ENCODE measurements around the gene GRK1.

Gene GRK1

DNA sequence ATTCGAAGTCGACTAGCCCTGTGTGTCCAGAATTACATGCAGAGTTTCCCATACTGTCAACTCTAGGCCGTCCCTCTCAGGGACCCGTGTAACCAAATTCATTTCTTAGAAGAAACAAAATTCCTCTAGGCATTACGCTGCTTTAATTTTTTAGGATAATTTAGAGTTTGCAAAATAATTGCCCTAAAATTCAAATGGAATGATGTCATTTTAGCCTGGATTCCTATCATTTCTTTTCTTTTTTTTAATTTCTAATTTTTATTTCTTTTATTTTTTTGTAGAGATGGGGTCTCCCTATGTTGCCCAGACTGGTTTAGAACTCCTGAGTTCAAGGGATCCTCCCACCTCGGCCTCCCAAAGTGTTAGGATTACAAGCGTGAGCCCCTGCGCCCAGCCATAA is 7.7 kb upstream of the GRK1 start:
- TF ChIP-seq, protein P1, sequence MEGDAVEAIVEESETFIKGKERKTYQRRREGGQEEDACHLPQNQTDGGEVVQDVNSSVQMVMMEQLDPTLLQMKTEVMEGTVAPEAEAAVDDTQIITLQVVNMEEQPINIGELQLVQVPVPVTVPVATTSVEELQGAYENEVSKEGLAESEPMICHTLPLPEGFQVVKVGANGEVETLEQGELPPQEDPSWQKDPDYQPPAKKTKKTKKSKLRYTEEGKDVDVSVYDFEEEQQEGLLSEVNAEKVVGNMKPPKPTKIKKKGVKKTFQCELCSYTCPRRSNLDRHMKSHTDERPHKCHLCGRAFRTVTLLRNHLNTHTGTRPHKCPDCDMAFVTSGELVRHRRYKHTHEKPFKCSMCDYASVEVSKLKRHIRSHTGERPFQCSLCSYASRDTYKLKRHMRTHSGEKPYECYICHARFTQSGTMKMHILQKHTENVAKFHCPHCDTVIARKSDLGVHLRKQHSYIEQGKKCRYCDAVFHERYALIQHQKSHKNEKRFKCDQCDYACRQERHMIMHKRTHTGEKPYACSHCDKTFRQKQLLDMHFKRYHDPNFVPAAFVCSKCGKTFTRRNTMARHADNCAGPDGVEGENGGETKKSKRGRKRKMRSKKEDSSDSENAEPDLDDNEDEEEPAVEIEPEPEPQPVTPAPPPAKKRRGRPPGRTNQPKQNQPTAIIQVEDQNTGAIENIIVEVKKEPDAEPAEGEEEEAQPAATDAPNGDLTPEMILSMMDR (IDR thresholded peaks at IDR 0.05): no peak

DNA sequence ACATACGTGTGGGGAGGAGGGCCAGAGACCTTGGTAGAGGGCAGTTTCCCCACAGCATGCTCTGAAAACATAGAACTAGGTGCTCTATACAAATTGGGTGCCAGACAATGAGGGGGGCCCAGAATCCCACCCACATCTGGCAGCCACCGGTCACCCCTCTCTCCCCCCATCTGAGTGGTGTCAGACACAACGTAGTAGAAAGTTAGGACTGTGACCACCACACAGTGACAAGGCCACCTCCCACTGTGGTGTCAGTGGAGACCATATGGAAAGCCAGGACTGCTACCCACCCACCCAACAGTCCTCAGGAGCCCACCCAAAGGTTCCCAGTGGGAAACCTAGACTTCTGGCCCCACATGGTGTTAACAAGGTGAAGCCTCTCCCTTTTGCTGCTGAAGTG is 7.0 kb upstream of the GRK1 start:
- TF ChIP-seq, protein P1 (IDR thresholded peaks at IDR 0.05): no peak

DNA sequence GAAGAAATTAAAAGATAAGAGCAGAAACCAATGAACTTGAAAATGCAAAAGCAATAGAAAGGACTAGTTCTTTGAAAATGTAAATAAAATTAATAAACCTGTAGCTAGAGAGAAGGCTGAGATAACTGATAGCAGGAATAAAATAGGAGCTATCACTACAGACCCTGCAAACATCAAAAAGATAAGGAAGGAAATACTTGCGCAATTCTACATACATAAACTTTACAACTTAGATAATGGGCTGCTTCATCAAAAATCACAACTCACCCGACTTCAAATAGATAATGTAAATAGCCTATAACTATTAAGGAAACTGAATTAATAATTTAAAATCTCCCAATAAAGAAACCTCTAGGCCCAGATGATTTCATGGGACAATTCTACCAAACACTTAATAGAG is 5.5 kb upstream of the GRK1 start:
- TF ChIP-seq, protein P1 (IDR thresholded peaks at IDR 0.05): no peak

DNA sequence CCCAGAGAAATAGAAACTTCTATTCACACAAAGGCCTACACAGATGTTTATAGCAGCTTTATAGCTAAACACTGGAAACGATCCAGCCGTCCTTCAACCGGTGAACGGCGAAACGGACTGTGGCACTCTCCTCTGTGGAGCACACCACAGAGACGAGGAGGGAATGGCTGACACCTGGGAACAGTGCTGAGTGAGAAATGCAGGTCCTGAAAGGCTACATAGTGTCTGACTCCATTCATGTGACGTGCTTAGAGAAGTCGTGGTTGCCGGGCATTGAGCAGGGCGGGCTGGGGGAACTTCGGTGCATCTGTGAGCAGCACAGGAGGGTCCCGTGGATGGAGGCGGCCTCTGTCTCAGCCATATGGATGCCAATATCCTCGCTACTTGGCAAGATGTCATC is 3.1 kb upstream of the GRK1 start:
- TF ChIP-seq, protein P1 (IDR thresholded peaks at IDR 0.05): no peak

DNA sequence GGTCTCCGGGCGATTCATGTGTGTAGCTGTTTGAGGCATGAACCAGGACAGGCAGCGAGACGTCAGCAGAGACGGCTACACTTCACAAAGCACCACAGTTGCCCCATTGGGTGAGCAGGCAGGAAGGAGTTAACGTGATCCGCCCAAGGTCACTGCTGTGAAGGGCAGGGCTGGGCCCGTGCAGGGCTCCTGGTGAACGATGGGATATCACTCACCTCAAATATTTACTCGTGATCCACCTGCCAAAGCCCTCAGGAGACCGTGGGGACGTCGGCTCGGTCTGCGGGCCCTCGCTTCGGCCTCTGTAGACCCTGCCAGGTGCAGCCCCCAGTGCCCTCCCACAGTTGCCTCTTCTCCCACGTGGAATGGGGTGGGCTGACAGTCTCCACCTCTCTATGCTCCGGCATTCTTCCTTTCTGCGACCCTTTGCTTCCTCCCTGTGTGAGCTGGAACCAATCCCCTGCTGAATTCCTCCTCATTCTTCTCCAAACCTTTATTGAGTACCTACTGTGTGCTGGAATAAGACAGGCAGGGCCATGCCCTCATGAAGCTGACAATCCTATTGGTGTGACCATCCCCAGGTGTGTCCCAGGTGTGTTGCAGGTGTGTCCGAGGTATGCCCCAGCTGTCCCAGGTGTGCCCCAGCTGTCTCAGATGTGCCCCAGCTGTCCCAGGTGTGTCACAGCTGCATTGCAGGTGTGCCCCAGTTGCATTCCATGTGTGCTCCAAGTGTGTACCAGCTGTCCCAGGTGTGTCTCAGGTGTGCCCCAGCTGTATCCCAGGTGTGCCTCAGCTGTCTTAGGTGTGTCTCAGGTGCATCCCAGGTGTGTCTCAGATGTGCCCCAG is 2.0 kb upstream of the GRK1 start:
- TF ChIP-seq, protein P1 (IDR thresholded peaks at IDR 0.05): no peak

DNA sequence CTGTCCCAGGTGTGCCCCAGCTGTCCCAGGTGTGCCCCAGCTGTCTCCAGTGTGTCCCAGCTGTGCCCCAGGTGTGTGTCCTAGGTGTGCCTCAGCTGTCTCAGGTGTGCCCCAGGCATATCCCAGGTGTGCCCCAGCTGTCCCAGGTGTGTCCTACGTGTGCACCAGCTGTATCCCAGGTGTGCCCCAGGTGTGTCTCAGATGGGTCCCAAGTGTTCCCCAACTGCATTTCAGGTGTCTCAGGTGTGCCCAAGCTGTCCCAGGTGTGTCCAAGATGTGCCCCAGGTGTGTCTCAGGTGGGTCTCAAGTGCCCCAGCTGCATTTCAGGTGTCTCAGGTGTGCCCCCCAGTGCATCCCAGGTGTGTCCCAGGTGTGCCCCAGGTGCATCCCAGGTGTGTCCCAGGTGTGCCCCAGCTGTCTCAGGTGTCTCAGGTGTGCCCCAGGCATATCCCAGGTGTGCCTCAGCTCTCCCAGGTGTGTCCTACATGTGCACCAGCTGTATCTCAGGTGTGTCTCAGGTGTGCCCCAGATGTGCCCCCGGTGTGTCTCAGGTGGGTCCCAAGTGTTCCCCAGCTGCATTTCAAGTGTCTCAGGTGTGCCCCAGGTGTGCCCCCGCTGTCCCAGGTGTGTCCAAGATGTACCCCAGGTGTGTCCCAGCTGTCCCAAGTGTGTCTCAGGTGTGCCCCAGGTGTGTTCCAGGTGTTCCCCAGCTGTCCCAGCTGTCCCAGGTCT is 1.3 kb upstream of the GRK1 start:
- TF ChIP-seq, protein P1 (IDR thresholded peaks at IDR 0.05): no peak

DNA sequence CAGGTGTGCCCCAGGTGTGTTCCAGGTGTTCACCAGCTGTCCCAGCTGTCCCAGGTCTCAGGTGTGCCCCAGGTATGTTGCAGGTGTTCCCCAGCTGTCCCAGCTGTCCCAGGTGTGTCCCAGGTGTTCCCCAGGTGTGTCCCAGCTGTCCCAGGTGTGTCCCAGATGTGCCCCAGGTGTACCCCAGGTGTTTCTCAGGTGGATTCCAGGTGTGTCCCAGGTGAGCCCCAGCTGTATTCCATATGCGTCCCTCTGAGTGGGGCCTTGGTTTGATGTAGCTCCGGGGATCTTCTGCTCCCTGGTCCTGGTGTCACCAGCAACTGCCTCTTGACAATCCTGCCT is 719 bp upstream of the GRK1 start:
- TF ChIP-seq, protein P1 (IDR thresholded peaks at IDR 0.05): no peak
